CD4-positive, alpha-beta T cell treated with Interleukin-4 for 1 hour (primary cell): ENCODE measurements around the gene NPR2.
A peak's percentile ranks its signal among the peaks of the same experiment; 100 is the strongest.

Experiments used
- DNase-seq, 2 donors: peaks; one replicate each; pipeline ENCODE4 v3.0.0-alpha.2; 2020 to 2022

Gene NPR2

GRCh38 chr9:35791297-35791921 is at the start of gene NPR2:
Gene NPR2 (plus strand): TSS chr9:35791591. CDS start chr9:35792409, 818 bp downstream.
- no peak for DNase-seq

GRCh38 chr9:35741740-35742139 is 49.7 kb upstream of the NPR2 start:
- DNase-seq, result peak in 1 of 2 donors; percentile 23

- no peak for DNase-seq
These were observed 47.9 kb upstream of the NPR2 start for GRCh38 chr9:35743452-35743851.

GRCh38 chr9:35743880-35744518 is 47.4 kb upstream of the NPR2 start:
- DNase-seq, result no peak

GRCh38 chr9:35745569-35745968 is 45.8 kb upstream of the NPR2 start:
- no peak for DNase-seq

- no peak for DNase-seq
These were observed 44.8 kb upstream of the NPR2 start for GRCh38 chr9:35746583-35746982.

- no peak for DNase-seq
These were observed 43.0 kb upstream of the NPR2 start for GRCh38 chr9:35748242-35748857.

- DNase-seq, result peak; percentile 65 to 71
These were observed 42.4 kb upstream of the NPR2 start, which contains the start of the genes GBA2 and RGP1 for GRCh38 chr9:35748858-35749514. Gene GBA2 (minus strand): TSS chr9:35749228. CDS start chr9:35748704, 524 bp downstream. Gene RGP1 (plus strand): TSS chr9:35749287. CDS start chr9:35749756, 469 bp downstream.

GRCh38 chr9:35749515-35750255 is 41.7 kb upstream of the NPR2 start:
- DNase-seq, result peak; percentile 32 to 59

- no peak for DNase-seq
These were observed 41.2 kb upstream of the NPR2 start for GRCh38 chr9:35750256-35750531.

- DNase-seq, result no peak
These were observed 37.9 kb upstream of the NPR2 start for GRCh38 chr9:35753466-35753865.

GRCh38 chr9:35754264-35754663 is 37.1 kb upstream of the NPR2 start, which contains the start of gene MSMP:
Gene MSMP (minus strand): TSS chr9:35754276. CDS start chr9:35754129, 147 bp downstream.
- DNase-seq, result no peak

- DNase-seq, result no peak
These were observed 36.3 kb upstream of the NPR2 start for GRCh38 chr9:35755071-35755470.

GRCh38 chr9:35756275-35757225 is 34.8 kb upstream of the NPR2 start:
- peak; percentile 76 to 78 for DNase-seq

- DNase-seq, result no peak
These were observed 34.0 kb upstream of the NPR2 start for GRCh38 chr9:35757226-35757891.

GRCh38 chr9:35757892-35758275 is 33.5 kb upstream of the NPR2 start:
- DNase-seq, result no peak

GRCh38 chr9:35758475-35759050 is 32.8 kb upstream of the NPR2 start:
- no peak for DNase-seq

GRCh38 chr9:35759795-35760194 is 31.6 kb upstream of the NPR2 start:
- no peak for DNase-seq

- no peak for DNase-seq
These were observed 30.7 kb upstream of the NPR2 start for GRCh38 chr9:35760651-35761050.

GRCh38 chr9:35763181-35763580 is 28.2 kb upstream of the NPR2 start:
- DNase-seq, result no peak

GRCh38 chr9:35763803-35764202 is 27.6 kb upstream of the NPR2 start:
- no peak for DNase-seq
